SIG-M5 (cell line): ENCODE data around the gene B4GALT6.

Source experiments
- DNase-seq: peaks from one replicate; lab custom pipeline; 2025; lab: John Stamatoyannopoulos, UW

Gene B4GALT6

DNA sequence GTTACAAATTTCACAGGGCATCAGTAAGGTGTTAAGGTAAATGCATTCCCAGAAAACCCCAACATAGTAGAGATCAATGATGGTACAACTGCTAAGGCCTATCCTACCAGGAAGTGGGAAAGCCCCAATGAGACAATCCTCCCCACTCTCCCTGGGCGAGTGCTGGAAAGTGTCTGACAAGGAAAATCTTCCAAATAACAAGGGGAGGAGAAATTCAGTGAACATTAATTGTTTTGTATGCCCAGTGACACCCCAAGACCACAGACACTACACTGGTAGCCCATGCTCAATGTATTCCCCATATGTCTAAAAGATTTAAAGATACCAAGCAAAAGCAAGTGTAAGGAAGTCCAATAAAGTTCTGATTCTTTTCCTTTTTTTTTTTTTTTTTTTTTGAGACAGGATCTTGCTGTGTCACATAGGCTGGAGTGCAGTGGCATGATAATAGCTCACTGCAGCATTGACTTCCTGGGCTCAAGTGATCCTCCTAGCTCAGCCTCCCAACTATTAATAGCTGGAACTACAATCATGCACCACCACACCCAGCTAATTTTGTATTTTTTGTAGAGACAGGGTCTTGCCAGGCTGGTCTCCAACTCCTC lies 24.7 kb downstream of the B4GALT6 start:
- DNase-seq: no peak

DNA sequence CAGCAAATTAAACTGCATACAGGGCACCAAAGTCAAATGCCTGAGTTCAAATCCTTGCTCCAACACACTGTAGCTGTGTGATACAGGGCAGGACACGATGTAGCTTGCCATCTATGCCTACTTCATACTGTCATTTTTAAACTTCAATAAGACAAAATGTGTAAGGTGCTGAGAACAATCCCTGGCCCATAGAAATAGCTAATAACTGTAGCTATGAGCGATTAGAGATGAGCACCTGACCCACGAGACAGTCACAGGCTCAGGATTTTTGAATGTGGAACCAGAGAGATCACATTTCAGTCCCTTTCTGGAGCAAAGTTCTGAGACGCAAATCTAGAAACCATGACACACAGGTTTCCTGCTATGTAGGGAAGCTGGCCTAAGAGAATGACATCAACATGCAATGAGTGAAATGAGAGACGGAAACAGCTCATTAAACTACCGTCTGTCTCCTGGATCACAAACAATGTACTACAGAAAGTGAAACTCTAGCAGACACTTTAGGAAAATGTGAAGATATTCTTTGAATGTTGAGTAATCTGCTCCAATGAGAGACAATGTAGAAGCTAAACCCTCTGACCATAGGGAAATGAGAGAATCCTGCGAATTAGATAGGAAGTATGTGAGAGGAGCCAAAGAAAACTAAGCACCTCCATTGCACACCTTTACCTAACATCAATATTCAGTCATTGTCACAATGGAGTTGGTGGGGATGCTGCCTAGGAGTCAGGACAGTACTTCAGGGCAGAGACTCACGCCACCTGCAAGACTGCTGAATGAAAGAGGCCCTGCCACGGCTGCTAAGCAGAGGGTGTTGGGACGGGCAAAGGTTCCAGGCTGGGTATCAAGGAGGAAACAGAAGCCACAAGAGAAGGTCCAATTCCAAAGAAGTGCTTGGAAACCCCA lies 25.5 kb downstream of the B4GALT6 start:
- no peak for DNase-seq

DNA sequence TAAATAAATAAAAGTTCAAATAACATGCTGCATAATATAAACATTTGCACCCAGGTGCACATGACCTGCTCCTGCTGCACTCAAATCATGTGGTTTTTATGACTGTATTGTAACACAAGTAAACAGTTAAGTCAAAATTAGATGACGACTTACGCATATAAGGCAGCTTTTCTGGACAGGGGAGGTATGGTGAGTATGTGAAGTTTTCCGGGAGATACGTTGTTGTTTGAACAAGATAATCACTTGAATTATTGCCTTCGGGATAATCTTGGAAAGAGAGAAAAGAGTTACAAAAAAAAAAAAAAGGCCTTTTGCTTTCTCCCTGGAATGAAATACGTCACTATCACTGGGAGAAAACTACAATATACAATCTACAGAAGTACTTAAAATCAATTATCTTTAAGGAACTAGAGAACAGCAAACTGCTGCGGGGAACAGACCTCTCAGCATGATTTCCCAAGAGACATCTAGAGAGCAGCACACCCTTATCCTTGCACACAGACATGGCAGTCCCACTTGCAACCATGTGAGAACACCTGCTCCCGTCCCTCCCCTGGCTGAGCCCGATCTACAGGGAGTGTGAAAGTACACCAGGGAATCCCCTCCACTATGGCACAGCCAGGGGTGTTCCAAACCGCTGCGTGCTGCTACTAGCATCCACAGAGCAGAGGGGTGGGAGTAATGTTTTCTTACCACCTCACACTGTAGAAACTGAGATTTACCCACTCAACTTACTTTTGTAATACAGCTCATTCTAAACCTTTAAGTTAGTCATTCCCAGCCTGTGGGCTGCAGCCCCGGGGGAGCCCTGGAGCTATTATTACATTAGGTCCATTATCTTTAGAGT lies 26.3 kb downstream of the B4GALT6 start:
- no peak for DNase-seq

GRCh38 chr18:31656754-31657153 lies 27.6 kb downstream of the B4GALT6 start:
- DNase-seq: no peak

GRCh38 chr18:31655354-31655753 lies 29.0 kb downstream of the B4GALT6 start:
- no peak for DNase-seq

DNA sequence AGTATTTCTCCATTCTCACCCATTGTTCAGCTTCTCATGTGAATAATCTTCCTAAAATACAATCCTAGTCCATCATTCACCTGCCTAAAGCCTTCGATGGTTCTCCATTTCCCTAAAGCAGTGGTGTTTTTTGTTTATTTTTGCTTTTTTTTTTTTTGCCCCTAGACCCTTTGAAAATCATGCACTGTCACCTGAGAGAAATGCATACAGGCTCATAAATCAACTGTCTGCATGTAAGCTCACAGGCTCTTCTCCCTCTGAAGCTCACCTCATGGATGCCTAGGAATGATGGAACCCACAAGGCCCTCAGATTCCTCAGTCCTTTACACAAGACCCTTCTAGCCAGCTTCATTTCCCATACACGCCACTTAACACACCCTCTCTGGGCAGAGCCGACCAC lies 31.5 kb downstream of the B4GALT6 start:
- no peak for DNase-seq

GRCh38 chr18:31652357-31652756 lies 32.0 kb downstream of the B4GALT6 start:
- no peak for DNase-seq

DNA sequence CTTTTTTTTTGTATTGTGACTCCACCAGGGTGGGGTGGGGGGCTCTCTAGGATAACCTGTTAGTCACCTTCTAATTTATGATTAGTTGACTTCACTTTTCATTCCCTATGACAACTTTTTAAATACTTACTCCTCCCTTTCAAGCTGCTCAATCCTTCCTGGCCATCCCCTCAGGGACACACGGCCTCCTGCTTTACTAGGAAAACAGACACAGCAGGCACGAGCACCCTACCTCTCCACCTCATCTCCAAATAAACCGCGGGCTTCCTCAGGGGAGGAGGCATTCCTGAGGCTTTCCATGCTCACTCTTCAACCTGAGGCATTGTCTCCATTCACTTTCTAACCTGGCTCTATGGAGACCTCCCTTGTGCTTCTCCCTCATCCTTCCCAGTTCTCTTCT lies 33.0 kb downstream of the B4GALT6 start:
- DNase-seq: no peak

DNA sequence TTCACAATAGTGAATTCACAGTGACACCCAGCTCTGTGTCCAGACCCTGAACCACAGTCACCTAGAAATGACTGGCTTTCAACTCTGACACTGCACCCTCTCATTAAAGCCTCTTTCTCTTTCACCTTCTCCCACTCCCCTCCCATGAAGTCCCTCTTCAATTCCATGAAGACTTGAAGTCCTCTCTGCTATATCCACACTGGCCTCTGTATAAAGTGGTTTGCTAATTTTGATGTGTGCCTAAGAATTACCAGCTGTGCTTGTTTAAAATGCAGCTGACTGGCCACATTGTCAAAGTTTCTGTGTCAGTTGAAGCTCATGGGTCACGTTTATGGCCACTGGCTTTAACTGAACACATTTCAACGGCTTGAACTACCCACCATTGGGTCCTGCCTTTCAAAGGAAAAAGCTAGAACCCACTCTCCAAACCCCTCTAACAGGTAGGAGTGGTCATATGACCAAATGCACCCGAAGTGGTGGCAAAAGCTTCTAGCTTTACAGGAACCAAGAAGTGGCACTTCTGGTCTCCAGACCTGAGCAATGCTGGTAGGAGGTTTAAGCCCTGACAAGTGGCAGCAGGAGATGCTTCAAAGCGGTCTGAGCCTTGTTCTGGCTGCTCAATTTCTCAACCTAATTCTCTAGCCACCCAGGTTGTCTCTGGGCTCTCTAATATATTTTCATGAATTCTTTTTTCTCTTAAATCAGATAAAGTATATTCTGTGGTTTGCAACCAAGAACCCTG lies 34.2 kb downstream of the B4GALT6 start:
- no peak for DNase-seq

- no peak for DNase-seq
Observed at GRCh38 chr18:31649449-31649848, 34.9 kb downstream of the B4GALT6 start.

DNA sequence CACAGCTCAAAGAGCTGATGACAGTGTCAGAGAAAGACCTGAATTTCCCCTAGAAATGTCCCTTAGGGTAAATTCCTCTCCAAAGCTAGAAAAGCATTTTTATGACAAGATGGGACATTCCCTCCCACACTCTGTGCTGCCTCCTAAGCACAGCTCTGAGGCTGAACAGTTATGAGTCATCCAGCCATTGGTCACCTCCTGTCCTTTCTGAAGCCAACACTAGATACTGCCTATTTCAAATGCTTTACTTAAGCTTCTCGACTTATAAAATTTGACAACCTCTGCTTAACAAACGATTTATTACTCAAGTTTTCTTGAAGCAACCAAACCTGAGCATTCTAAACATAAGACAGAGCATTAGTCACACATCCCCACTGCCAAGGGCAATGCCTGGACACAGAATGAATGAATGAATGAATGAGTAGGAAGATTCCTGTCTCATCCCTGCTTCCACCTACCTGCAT lies 35.4 kb downstream of the B4GALT6 start:
- no peak for DNase-seq

DNA sequence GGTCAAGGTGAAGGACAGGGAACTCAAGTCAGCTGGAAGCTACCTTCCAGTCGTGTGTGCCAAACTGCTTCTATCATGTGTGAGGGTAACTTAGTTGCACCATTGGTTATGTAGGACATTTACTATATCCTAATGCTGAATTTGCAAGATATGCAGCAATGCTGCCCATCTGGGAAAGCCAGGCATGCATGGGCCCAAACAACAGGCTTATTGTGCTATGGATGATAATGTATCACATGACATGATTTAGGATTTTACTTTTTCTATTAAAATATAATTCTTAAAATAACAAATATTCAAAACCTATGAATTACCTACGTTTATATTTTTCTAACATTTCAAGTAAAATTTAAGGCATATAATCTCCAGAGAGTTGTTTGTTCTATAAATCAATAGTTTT lies 35.9 kb downstream of the B4GALT6 start:
- no peak for DNase-seq

DNA sequence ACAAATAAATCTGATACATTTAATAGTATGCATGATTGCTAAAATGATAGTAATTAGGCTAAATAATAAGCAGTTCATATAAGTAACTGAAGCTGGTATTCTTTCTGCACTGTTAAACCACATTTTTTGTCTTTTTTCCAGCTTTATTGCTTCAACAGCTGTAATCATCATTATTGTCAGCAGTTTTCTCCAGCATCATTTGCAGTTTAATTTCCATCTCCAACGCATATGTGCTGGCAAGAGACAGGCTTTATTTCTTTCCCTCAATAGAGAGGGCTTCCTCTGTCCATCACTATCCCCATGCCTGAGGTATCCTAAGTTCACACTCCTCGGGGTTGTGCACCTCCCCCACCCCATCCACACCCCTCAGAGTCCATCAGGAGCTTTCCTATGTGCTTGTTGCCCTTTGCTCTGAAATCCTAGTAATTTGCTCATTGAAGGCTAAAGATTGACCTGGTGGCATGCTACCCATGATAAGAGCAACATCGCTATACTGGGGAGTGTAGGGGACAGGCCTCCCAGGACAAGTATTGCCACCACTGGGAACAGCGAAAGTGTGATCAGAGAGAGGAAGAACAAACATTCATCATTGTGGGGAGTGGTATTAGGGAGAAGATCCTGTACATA lies 37.1 kb downstream of the B4GALT6 start:
- no peak for DNase-seq

DNA sequence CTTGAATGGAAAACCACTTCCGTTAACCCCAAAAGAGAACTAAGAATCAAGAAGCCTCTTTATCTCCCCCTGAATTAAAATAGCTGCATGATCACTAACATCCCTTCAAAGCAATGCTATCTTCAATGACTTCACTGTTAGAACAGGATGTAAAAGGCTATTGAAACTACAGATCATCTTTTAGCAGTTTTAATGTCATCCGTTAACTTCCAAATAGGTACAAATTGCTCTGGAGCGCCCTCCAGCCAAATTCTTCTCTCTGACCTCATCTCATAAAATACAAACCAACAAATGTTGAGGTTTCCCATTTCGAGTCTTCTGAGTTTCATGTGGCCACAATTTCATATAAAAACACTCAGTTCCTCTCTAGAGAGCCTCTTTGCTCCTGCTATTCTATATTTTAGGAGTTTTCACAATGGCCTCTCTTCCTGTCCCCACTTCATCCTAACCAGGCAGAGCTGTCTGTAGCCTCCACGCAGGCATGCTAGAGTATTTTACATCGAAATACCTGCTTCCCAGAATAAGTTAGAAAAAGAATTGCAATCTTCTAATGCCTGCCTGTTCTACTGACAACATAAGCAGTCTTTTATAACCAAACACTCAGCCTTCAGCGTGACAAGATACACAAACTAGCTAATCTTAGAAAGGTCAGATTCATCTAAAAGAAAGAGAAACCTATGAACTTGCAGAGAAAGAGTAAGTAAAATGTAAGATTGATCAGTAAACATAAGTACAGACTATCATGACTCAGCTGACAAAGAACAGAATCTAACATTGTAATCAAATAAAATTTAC lies 37.9 kb downstream of the B4GALT6 start:
- DNase-seq: no peak

DNA sequence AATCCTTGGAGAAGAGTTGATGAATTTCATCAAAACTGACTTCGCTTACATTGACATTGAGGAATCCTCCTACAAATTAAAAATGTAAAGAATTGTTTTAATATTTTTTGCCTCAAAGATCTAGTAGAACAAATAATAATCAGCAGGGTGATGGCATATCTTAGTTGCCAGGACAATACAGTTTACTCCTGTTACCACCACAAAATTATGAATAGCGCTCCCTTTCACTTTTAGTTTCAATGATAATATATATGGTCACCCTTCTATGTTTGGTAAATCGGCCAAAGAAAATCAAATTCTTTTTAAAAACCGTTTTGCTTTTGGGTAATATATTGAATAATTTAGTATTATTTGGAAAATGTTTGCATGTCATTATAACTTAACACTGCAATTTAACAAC lies 39.0 kb downstream of the B4GALT6 start:
- no peak for DNase-seq

- no peak for DNase-seq
Observed at GRCh38 chr18:31643003-31643402, 41.4 kb downstream of the B4GALT6 start.

- DNase-seq: no peak
Observed at GRCh38 chr18:31637445-31637844, 46.9 kb downstream of the B4GALT6 start.

- no peak for DNase-seq
Observed at GRCh38 chr18:31636387-31636786, 48.0 kb downstream of the B4GALT6 start.

GRCh38 chr18:31634331-31634713 lies 50.1 kb downstream of the B4GALT6 start:
- no peak for DNase-seq
